CD4-positive, alpha-beta T cell treated with Interferon alpha-2 for 1 hour (primary cell): ENCODE results near the gene CPSF4.

Source experiments
- DNase-seq, 2 donors: peaks; one replicate each; pipeline ENCODE4 v3.0.0-alpha.2; 2020 to 2022

CPSF4 gene

GRCh38 chr7:99497766-99498545 lies 59.2 kb downstream of the CPSF4 start:
- peak in 1 of 2 donors; percentile 41 for DNase-seq

GRCh38 chr7:99498546-99498944 lies 59.8 kb downstream of the CPSF4 start:
- DNase-seq, result no peak

DNA sequence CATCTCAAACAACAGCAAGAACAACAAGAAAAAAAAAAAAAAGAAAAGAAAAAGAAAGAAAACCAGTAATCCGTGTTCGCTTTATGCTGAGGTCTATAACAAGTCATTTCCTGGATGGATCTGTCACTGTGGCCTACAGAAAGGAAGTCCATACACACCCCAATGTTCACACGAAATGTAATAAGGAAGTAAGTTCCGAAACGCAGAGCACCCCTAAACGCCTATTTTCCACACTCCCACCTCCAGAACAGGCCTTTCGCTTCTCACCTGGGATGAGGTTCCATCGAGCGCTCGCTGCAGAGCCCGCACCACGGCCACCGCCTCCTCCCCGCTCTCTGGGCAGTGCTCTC lies 60.6 kb downstream of the CPSF4 start:
- DNase-seq, result peak; percentile 17 to 64

DNA sequence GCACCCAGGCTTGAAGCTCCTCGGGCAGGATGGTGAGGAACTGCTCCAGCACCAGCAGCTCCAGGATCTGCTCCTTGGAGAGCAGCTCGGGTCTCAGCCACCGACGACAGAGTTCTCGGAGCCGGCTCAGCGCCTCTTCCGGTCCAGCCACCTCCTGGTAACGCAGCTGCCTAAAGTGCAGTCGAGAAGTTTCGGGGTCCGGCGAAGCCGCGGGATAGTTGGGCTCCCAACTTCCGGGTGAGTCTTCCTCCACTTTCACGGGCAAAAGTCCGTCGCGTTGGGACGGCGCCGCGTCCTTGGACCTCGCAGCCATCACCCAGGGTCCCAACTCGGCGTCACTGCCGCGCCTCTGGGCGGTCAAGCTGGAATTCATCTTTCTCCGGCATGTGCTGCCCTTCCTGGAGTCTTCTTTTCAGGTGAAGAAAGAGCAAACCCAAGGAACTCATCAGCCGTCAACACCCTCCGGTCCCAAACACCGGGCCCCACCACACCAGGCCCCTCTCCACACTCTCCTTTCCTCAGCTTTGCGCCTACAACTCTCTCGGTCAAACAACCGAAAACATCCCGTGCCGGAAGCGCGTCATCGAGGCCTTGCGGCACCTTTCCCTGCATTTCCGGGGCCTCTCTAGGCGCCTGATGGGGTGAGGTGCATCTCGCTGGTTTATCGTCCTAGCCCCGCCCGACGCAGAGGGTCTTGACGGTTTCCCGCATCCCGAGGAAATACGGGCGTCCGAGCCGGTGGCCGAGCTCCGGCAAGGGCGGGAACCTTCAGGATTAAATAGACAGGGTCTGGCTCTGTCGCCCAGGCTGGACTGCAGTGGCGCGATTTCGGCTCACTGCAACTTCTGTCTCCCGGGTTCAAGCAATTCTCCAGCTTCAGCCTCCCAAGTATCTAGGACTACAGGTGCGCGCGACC lies 61.2 kb downstream of the CPSF4 start, which contains the start of gene ZNF394:
Gene ZNF394 (minus strand): TSS at position 561 of the 916 bp plus-strand sequence. CDS start 188 bp downstream, at position 373.
- DNase-seq, result peak; percentile 88 to 91

DNA sequence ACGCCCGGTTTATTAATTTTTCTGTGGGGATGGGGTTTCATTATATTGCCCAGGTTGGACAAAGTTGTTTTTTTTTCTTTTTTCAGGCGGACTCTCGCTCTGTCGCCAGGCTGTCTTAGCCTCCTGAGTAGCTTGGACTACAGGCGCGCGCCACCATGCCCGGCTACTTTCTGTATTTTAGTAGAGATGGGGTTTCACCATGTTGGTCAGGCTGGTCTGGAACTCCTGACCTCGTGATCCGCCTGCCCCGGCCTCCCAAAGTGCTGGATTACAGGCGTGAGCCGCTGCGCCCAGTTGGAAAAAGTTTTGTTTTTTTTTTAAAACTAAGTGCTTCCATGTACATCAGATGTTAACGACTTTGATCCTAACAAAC lies 61.9 kb downstream of the CPSF4 start:
- DNase-seq, result no peak

- peak in 1 of 2 donors; percentile 20 for DNase-seq
These were observed 62.5 kb downstream of the CPSF4 start for GRCh38 chr7:99501236-99501635.

DNA sequence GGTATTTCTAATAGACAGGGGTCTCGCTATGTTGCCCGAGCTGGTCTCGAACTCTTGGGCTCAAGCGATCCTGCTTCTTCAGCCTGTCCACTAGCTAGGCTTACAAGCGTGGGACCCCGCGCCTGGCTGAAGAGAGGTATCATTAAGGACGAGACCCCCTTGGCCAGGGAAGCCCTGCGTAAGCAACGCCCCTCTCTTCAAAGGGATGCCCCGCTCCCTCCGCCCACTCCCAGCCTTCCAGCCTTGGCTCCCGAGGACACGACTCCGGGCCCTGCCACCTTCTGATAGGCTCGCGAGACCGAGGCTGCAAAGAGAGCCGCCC lies 65.5 kb downstream of the CPSF4 start:
- no peak for DNase-seq

- peak; percentile 95 to 97 for DNase-seq
These were observed 66.0 kb downstream of the CPSF4 start, which contains the start of gene ZKSCAN5 for GRCh38 chr7:99504603-99505323. Gene ZKSCAN5 (plus strand): TSS chr7:99504662. CDS start chr7:99506045, 1,383 bp downstream.

GRCh38 chr7:99505324-99505662 lies 66.5 kb downstream of the CPSF4 start:
- no peak for DNase-seq
